Stimulated activated CD4-positive, alpha-beta T cell treated with anti-CD3 and anti-CD28 coated beads, Interleukin-4, amount 100 ng/mL, for 48 hours (primary cell): ENCODE measurements around the gene EGFL8.
A peak's percentile ranks its signal among the peaks of the same experiment; 100 is the strongest.
"Not testable (repeated sequence)": the region's sequence is repeated elsewhere in the genome, so short reads cannot be mapped to it uniquely, and the experiment has no call there.

Experiments
- DNase-seq, 2 donors: peaks; one replicate each; pipeline ENCODE4 v3.0.0-alpha.2; 2020; ENCODE audit warnings: low read depth in 2 of 2

The EGFL8 gene

DNA sequence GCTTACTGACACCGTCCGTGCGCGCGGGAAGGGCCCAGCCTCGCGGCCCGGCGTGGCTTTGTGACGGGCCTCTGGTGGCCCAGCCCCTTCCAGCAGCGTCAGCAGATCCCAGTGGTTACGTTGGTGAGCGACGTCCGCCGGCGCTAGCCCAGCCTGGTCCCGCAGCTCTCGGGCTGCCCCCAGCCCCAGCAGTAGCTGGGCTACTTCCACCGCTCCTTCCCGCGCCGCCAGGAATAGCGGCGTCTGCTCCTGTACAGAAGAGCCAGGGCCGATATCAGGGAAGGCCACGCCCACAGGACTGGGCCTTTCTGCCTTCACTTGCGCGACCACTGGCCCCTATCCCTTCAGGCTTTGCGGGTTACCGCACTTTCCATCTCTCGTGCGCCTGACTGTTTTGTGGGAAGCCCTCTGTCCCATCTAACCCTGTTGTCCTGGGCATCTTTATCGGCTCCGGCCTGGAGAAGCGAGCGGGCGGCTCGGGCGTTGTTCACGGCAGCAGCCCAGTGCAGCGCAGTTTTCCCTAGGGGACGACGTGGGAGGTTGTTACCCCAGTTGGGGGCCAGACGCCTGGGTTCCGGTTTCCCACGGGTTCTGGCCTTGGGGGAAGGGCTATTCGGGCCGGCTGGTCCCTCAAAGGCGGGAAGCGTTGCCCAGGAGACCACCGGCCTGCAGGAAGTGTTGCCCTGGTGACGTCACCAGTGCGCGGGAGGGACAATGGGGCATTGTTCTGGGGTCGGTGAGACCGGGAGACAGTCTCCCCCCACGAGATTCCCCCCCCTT is 31.7 kb downstream of the EGFL8 start:
- DNase-seq: peak; percentile 57 to 60

DNA sequence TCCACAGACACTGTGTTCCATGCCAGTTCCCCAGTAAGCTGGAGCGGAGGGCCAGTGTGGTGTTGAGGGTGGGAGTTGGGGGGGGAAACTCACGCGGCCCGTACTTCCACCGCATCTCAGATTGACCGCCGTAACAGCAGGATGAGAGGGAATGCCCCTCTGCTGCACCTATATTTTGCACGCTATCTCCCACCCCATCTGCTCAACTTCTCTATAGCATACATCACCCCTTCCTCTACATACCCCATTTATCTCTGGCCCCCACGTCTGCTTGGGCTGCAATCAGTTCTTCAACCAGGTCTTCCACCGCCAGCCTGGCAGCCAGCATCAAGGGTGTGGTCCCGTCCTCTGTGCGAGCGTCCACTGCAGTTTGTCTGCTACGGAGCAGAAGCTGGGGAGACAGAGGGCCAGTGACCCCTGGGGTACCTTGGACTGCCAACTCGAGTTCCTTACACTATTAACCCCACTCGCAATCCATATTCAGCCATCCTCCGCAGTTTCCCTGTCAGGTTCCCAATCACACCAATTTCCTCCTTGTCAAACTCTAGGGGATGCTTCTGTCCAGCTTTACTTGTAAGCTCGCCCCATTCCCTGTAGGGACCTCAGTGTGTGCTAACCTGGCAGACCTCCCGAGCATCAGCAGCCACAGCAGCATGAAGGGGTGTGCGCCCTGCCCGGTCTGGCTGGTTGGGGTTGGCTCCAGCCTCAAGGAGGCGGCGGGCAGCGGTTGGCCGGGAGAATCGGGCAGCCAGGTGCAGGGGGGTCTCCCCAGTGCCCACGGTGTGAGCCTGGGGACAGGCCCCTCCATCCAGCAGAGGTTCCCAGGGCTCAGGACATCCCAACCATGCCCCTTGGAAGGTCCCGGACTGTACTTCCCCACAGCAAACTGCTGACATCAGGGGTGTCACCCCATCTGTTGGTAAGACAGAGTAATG is 32.6 kb downstream of the EGFL8 start:
- no peak for DNase-seq

DNA sequence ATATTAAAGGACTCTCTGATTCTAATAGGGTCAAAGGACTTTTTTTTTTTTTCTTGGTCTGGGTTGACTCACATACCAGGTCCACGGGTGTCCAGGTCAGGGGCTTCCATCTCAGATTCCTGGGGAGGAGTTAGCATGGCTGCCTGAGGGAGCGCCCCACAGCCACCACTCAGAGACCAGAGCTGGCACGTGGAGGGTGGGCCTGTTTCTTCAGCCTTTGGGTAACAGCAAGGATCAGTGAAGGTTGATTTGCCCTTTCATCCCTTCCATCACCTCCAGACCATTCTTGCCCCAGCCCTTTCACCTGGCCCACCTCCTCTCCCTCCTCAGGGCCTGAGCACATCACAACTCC is 33.9 kb downstream of the EGFL8 start:
- no peak for DNase-seq

DNA sequence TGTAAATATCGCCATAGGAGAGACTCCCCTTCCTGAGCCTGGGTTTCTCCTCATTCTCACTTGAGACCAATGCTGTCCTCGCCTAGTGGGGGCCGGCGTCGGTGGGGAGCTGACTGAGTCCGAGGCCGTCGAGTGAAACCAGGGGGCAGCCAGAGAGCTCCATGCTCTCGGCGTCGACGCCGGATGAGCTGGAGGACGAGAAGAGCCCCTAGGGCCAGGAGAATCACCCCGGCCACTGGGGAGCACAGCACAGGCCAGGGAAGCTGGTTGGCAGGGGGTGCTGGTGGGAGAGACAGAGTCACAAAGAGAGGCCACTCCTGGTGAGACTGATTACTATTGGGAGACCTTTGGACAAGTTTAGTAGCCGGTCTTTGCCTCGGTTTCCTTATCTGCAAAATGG is 34.5 kb downstream of the EGFL8 start:
- DNase-seq: no peak

DNA sequence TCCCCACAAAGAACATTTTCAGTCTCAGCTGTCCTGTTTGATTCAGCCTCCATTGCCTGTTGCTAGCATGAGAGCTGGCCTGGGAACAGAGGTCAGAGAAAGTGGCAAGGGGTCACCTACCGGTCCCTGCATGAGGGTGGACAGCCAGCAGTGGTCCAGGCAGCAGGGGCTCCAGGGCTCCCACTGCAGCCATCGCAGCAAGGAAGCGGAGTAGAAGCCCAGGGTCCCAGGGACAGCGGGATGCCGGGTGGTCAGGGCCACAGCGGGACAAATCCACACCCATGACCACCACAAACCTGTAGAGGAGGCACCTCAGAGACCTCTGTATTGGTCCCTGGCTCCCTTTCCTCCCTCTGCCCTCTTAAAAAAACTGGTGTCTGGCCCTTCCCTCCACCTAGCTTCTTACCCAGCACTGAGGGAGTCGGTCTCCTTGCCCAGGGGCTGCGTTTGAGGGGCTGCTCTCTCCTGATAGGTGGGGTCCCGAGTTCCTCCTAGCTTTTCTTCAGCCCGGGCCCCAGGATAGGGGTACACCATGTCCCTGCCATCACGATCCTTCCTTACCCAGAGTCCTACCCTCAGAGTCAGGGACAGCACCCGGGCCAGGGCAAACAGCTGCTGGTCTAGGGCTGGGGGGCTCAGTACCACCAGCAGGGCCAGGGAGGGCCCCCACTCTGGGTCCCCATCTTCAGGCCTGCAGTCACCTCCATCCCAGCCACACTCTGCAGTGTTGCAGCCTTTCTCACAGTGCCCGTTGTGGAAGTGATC is 36.5 kb downstream of the EGFL8 start:
- DNase-seq: no peak

DNA sequence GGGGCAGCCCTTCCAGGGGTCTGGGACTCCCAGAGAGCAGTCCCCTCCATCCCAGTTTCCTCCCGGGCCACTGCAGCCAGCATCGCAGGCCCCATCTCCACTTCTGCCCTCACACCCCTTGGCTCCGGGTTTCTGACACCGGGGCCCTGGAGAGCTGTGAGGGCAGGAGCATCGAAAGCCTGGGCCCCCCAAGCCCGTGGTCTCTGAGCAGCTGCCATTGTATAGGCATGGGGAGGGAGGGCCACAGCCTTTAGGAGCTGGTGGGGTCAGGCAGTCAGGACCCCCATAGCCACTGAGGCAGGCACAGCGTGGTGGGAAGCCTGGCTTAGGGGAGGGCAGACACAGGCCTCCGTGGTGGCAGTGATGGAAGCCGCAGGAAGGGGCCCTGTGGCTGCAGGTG is 37.8 kb downstream of the EGFL8 start:
- no peak for DNase-seq

DNA sequence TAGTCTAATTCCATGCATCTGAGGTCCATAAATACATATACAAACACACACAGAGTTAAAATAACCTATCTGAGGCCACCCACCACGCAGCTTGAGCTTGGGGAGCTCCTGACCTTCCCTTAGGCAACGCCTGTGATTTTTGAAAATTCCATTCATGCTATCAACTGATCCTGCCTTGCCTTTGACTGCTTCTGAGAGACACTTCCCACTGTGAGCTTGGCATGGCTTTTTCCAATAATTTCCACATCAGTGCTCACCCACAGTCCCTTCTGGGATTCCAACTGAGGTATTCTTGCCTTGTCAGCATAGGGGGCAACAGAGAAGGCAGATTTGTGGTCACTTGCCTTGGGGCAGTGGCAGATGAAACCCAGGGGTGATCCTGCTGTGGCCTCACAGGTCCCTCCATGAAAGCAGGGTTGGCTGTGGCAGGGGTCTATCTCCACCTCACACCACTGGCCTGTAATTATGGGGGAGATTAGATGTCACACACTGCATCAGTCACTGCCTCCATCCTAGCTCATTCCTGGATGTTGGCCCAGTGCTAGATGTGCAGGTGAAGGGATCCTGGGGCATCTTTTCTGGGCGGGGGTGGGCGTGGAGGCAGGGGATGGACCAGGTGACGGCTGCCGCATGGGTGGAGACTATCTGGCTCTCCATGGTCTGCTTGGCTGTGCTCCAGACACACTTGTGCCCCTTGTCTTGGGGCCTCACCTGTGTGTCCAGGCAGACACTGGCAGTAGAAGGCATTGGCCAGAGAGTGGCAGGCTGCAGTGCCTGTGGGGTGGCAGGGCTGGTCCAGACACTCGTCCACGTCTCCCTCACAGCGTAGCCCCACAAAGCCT is 39.3 kb downstream of the EGFL8 start:
- no peak for DNase-seq

DNA sequence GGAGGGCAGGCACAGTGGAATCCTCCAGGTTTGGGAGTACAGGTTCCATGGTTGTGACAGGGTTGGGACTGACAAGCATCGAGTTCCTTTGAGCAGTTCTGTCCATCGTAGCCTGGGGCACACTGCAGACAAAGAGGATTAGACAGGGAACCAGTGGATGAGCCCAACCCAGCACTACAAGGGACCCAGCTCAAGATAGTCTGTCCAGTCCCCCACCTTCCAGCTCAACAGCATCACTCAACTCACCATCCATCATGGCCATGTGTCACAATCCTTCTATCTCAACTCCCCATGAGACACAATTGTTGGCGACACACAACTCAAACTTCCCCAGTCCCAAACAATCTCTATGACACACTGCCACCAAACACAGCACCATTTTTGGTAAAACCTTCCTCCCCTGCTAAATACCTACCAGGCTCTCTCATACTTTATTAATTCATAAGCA is 39.9 kb downstream of the EGFL8 start:
- DNase-seq: no peak

DNA sequence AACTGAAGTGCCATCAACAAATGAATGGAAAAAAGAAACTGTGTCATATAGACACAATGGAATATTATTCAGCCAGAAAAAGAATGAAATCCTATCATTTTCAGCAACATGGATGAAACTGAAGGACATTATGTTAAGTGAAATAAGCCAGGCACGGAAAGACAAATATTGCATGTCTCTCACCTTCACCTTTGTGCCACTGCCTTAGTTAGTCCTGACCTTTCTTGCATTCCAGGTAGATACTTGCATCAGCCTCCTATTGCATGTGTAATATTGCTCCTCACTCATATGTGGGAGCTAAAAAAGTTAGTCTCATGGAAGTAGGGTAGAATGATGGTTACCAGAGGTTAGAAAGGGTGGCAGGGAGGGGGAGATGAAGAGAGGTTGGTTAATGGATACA is 44.6 kb downstream of the EGFL8 start:
- no peak for DNase-seq

DNA sequence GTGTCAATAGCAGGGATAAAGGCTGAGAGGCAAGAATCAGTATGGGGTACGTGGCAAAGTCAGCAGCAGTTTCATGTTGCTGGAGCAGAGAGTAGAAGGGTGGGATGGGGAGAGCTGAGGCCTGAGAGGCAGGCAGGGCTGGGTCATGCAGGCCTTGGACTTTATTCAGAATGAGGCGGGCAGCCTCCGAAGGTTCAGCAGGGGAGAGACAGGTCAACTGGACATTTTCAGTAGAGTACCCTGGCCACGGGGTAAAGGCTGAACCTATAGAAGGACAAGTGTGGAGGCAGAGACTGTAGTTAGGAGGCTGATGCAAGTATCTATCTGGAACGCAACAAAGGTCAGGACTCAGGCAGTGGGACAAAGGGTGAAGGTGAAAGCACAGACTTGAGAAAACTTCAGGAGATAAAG is 45.8 kb downstream of the EGFL8 start:
- no peak for DNase-seq

DNA sequence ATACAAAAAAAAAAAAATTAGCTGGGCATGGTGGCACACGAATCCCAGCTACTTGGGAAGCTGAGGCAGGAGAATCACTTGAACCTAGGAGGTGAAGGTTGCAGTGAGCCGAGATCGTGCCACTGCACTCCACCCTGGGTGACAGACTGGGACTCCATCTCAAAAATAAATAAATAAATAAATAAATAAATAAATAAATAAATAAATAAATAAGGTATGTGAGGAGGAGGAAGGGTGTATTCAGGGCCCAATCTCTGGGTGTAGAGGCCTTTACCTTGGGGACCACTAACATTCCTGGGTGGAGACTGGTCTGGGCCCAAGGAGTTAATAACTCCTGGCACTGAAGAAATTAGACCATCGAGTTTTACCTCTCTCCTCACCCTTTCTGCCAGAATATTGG is 47.0 kb downstream of the EGFL8 start:
- not testable (repeated sequence) for DNase-seq

DNA sequence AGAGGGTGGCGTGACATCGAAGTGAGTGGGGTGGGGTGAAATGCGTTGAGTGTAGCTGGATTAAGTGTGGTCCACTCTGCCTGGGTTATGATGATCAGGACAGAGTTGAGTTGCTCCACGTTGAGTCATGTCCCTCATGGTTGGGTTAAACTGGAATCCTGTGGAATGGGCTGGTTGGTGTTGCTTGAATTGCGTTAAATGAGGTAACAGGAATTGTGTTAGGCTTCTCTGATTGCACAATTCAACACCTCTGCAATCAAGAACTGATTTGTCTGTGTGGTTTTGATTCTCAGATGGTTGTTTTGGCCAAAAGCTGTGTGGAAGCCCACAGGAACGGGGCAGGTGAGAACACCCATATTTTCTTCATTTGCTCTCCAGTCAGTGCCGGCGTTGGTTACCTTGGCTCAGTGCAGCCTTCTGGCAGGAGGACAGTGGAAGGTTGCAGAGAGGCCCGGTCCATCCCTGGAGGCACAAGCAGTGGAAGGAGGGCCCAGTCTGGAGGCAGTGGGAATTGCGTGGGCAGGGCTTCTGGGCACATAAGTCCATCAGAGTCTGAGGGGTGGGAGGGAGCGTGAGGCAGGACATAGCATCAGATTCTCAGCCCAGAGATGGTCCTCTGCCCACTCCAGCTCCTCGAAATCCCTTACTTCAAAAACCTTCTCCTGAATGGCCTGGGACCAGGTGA is 47.8 kb downstream of the EGFL8 start:
- DNase-seq: no peak

DNA sequence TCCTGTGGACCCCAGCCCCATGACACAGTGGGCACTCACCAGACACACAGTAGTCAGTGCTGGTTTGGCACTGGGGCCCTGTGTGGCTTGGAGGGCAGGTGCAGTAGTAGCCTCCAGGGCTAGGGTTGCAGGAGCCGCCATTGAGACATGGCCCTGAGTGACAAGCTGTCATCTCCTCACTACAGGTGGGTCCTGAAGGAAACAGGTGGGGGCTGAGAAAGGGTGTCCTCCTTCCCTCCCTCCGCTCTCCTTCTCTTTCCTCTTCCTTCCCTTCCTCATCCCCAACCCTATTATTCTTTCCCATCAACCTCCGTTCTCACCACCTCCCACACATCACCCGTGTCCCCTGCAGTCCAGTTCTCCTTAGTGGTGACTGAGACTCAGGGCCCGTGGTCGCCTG is 49.3 kb downstream of the EGFL8 start:
- DNase-seq: no peak

DNA sequence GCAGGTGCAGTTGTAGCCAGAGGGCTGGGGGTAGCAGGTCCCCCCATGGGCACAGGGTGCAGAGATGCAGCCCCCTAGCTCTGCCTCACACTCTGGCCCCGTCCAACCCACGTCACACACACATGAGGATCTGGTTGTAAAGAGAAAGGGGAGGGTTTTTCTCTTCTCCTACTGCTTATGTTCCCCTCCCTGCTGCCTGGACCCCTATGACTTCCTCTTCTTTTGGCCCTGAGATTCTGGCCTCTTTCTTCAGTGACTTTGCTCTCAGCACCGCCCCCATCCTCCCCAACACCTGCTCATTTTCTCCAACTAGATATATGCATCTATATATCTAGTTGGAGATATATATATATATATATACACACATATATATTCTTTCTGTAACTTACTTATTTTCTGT is 49.7 kb downstream of the EGFL8 start:
- DNase-seq: no peak

DNA sequence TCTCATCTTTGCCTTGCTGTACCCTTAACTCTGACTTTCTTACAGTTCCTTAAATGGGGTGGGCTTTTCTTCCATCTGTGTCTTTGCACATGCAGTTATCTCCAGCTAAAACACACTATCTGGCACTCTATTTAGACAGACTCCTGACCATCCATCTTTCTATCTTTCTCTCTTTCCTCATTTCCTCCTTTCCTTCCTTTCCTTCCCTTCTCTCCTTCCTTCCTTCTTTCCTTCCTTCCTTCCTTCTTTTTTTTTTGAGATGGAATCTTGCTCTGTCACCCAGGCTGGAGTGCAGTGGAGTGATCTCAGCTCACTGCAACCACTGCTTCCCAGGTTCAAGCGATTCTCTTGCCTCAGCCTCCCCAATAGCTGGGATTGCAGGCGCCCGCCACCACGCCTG is 51.2 kb downstream of the EGFL8 start:
- no peak for DNase-seq

DNA sequence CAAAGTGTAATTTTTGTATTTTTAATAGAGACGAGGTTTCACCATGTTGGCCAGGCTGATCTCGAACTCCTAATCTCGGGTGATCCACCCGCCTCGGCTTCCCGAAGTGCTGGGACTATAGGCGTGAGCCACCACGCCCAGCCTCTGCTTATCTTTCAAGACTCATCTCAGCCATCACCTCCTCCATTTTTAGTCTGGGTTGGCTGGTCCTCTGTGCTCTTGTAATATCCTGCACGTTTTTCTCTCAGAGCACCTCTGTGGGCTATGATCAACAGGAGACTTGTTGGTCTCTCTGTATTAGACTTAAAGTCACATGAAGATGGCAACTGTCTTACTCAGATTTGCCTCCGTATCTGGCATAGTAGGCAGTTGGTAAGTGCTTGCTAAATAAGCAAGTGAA is 51.9 kb downstream of the EGFL8 start:
- no peak for DNase-seq

DNA sequence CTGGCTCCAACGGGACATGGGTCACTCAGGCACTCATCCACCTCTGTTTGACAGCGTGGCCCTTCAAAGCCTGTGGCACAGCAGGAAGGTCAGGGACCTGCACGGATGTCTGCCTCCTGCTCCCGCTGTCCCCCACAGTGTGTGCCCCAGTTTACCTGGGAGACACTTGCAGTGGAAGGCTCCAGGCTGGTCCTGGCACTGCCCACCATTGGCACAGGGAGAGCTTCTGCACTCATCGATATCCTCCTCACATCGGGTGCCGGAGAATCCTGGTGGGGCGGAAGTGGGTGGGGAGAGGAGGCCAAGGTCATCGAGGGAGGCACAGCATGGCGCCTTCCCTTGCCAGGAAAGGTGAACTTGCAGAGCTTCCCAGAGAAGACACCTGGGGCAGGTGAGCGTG is 52.6 kb downstream of the EGFL8 start:
- DNase-seq: no peak
